Measurements from ENCODE around the gene FSIP1. TPM values are rescaled to one million over a fixed set of nuclear protein-coding genes. Genes with fewer than 3 reads are reported as not detected.
A peak's percentile ranks its signal among the peaks of the same experiment; 100 is the strongest.

FSIP1 gene
- polyA plus RNA-seq, 1 experiment: 0.43 TPM

- Histone ChIP-seq H3K27me3 (ENCODE audit: control insufficient read depth, insufficient read depth, low read length) (no peaks in the 10 kb centered on the region), H3K4me3 (ENCODE audit: low read depth, low read length) (no peak overlapping the region), H3K27ac (ENCODE audit: low read depth, low read length) (peak overlapping the region; percentile 23), H3K9me3 (ENCODE audit: control insufficient read depth, insufficient read depth, low read length) (no peaks in the 10 kb centered on the region; the same call in 1 of the 2 replicates)
- TF ChIP-seq CTCF (IDR thresholded peaks at IDR 0.05; ENCODE audit: low read depth, low read length): no peak
- ChIA-PET CTCF (interaction anchor here (1.4 to 3.0 kb wide), 2 partner anchors 13 to 115 kb away, joined by 3 to 8 read pairs; no protein-coding TSS in a partner anchor), POLR2A (no interaction called here)
- DNase-seq (ENCODE audit: low read depth, low spot score): peak; percentile 47
Measured at GRCh38 chr15:39642011-39642640, 140.5 kb downstream of the FSIP1 start.

- Histone ChIP-seq H3K27me3 (ENCODE audit: control insufficient read depth, insufficient read depth, low read length) (no peaks in the 10 kb centered on the region), H3K9me3 (ENCODE audit: control insufficient read depth, insufficient read depth, low read length) (no peaks in the 10 kb centered on the region; the same call in 1 of the 2 replicates), H3K27ac (ENCODE audit: low read depth, low read length) (no peak overlapping the region), H3K4me3 (ENCODE audit: low read depth, low read length) (no peak overlapping the region)
- no peak for TF ChIP-seq CTCF (IDR thresholded peaks at IDR 0.05; ENCODE audit: low read depth, low read length)
- ChIA-PET CTCF (interaction anchor here (1.4 to 3.0 kb wide), 2 partner anchors 12 to 116 kb away, joined by 3 to 8 read pairs; no protein-coding TSS in a partner anchor), POLR2A (no interaction called here)
- DNase-seq (ENCODE audit: low read depth, low spot score): no peak
Measured at GRCh38 chr15:39641191-39641889, 141.3 kb downstream of the FSIP1 start.

GRCh38 chr15:39640665-39641064, 142.0 kb downstream of the FSIP1 start:
- H3K9me3 ChIP-seq (ENCODE audit: control insufficient read depth, insufficient read depth, low read length): no peaks in the 10 kb centered on the region; the same call in 1 of the 2 replicates
- DNase-seq (ENCODE audit: low read depth, low spot score): no peak
- CTCF ChIA-PET: interaction anchor here (3.0 kb wide), 1 partner anchor 116 kb away, joined by 8 read pairs; no protein-coding TSS in a partner anchor
- no peak overlapping the region for H3K4me3 ChIP-seq (ENCODE audit: low read depth, low read length)
- POLR2A ChIA-PET: no interaction called here
- no peak overlapping the region for H3K27ac ChIP-seq (ENCODE audit: low read depth, low read length)
- H3K27me3 ChIP-seq (ENCODE audit: control insufficient read depth, insufficient read depth, low read length): no peaks in the 10 kb centered on the region
- no peak for TF ChIP-seq CTCF (IDR thresholded peaks at IDR 0.05; ENCODE audit: low read depth, low read length)

- no peak overlapping the region for H3K4me3 ChIP-seq (ENCODE audit: low read depth, low read length)
- POLR2A ChIA-PET: no interaction called here
- no peaks in the 10 kb centered on the region for H3K27me3 ChIP-seq (ENCODE audit: control insufficient read depth, insufficient read depth, low read length)
- CTCF ChIA-PET: interaction anchor here (1.4 kb wide), 1 partner anchor 9 kb away, joined by 3 read pairs; no protein-coding TSS in a partner anchor
- no peaks in the 10 kb centered on the region for H3K9me3 ChIP-seq (ENCODE audit: control insufficient read depth, insufficient read depth, low read length)
- no peak for TF ChIP-seq CTCF (IDR thresholded peaks at IDR 0.05; ENCODE audit: low read depth, low read length)
- no peak for DNase-seq (ENCODE audit: low read depth, low spot score)
- H3K27ac ChIP-seq (ENCODE audit: low read depth, low read length): no peak overlapping the region
Measured at GRCh38 chr15:39639037-39639436, 143.6 kb downstream of the FSIP1 start.

- CTCF ChIA-PET: interaction anchor here (1.4 kb wide), 1 partner anchor 8 kb away, joined by 3 read pairs; no protein-coding TSS in a partner anchor
- no peak for DNase-seq (ENCODE audit: low read depth, low spot score)
Measured at GRCh38 chr15:39638041-39638440, 144.6 kb downstream of the FSIP1 start.

More at GRCh38 chr15:39638041-39638440, 144.6 kb downstream of the FSIP1 start:
- POLR2A ChIA-PET: no interaction called here
- Histone ChIP-seq H3K27ac (ENCODE audit: low read depth, low read length) (no peak overlapping the region), H3K27me3 (ENCODE audit: control insufficient read depth, insufficient read depth, low read length) (no peaks in the 10 kb centered on the region), H3K9me3 (ENCODE audit: control insufficient read depth, insufficient read depth, low read length) (no peaks in the 10 kb centered on the region), H3K4me3 (ENCODE audit: low read depth, low read length) (no peak overlapping the region)
- TF ChIP-seq CTCF (IDR thresholded peaks at IDR 0.05; ENCODE audit: low read depth, low read length): no peak

Data from AG04450 (cell line).